NCI-H2081 (cell line): ENCODE data around the gene HOXC11.

ENCODE experiments used
- DNase-seq, 2 experiments: peaks; one replicate each; lab custom pipeline; 2025; lab: John Stamatoyannopoulos, UW

HOXC11 gene

GRCh38 chr12:53972722-53973235 lies at the start of gene HOXC11:
Gene HOXC11, plus strand, starts transcription at chr12:53973126. Its CDS starts 116 bp downstream, at chr12:53973242.
- DNase-seq: no peak

- DNase-seq: no peak
Observed at GRCh38 chr12:53924521-53925405, 48.2 kb upstream of the HOXC11 start.

- DNase-seq: no peak
Observed at GRCh38 chr12:53927220-53928029, 45.5 kb upstream of the HOXC11 start.

- no peak for DNase-seq
Observed at GRCh38 chr12:53928054-53928835, 44.7 kb upstream of the HOXC11 start.

GRCh38 chr12:53929527-53929926 lies 43.4 kb upstream of the HOXC11 start:
- no peak for DNase-seq

- DNase-seq: no peak
Observed at GRCh38 chr12:53930591-53931255, 42.2 kb upstream of the HOXC11 start.

DNA sequence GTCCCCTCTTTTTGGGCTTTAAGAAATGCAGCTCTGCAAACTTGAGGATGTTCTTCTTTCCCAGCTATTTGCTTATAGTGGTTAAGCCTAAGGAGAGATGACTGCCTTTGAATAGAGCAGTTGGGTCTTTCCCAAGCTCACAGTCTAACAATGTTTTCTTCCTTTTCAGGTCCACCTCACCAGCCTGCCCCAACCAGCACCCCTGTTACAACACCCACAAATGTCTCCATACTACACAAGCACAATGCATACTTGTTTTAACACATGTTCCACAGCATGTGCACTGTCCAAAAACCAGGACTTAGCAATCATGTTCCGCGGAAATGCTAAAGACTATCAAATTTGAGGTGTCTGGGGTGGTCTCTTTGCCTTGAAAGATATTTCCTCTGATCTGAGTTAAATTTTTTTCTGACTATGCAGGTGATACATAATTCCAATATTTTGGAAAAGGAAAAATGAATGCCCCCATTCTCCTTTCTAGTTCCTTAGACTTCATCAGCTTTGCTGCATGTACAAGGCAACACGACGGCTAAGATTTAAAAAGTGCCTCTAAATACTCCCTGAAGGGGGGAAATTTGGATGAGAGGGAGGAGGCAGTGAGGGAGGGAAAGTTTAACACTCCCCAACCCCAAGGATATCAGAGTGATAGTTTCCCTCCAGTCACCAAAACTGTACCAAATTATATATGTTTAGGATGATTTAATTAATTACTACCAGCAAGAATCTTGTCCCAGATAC lies 40.9 kb upstream of the HOXC11 start:
- DNase-seq: no peak

DNA sequence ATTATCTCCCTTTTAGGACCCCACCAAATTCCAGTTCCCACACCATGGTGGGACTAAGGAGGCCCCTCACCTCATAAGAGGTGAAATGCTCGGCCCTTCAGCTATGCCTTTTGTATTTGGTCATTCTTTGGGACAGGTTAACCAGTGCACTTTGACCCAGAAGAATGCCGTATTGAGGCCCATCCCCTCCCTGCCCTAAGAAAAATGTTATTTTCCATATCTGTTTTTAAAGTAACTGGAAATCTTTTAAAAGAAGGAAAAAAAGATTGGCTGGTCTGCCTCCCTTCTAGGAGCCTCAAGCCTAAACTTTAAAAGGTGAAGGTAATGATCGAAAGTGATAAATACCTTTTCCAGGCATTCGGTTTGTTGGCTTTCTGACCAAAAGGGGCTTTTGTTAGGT lies 40.0 kb upstream of the HOXC11 start:
- no peak for DNase-seq

- DNase-seq: no peak
Observed at GRCh38 chr12:53935383-53936341, 37.3 kb upstream of the HOXC11 start.

- no peak for DNase-seq
Observed at GRCh38 chr12:53937099-53937498, 35.8 kb upstream of the HOXC11 start.

DNA sequence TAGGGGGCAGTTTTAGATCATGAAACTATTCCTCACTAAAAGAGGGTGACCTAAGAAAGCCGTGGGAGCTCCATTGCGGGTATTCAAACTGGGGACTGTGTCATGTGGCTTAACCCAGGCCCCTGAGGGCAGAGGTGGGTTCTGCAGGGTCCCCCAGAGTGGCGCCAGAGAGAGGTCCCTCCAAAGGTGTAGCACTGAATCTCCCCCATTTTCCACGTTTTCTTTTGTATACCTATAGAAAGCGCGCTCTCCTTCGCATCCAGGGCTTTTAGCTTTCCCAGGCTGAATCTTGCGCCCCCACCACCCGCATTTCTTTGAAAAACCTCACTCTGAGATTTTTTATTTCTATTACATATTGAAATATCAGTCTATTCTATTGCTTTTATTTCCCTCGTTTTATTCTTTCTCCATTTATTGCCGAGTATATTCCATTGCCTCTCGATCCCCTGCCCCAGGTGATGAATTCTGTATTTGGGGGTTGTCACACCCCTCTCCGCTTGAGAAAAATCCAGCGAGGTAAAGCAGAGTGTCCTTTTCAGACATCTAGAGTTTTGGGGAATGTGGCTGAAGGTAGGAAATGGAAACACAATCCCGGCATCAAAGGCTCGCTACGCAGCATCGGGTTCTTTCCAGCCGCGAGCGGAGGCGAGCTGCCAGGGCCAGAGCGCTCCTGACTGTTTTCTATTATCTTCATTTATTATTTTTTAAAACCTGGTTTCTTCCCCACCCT lies 35.2 kb upstream of the HOXC11 start:
- DNase-seq: no peak

DNA sequence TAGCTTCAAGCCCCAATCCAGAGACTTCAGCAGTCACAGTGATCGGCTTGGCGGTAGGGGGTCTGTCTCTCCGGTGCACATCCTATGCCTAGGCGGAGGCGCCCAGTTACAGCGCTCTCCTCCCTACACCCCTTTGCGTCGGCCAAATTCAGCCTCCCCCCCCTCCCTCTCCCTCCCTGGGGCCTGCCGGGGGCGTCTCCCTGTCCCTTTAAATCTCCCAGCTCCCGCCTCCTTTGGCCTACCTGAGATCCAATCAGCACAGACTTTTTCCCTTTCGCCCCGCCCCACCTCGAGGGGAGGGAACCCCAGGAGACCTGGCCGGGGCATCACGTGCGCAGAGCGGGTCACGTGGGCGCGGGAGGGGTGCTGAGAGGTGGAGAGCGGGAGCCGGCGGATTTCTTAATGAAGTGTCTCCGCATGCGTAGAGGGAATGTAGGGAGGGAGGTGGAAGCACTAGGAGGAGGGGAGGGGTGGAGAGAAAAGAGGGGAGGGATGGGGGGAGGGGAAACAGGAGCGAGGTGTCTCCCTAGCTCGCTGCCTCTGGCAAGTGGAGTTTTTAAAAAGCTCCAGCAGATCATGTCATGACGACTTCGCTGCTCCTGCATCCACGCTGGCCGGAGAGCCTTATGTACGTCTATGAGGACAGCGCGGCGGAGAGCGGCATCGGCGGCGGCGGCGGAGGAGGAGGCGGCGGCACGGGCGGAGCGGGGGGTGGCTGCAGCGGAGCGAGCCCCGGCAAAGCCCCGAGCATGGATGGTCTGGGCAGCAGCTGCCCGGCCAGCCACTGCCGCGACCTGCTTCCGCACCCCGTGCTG lies 34.4 kb upstream of the HOXC11 start, which contains the start of gene HOXC13:
HOXC13 (plus strand) TSS at position 506 of the 815 bp plus-strand sequence; CDS start at position 582, 76 bp downstream.
- DNase-seq: peak; percentile 85 to 88

DNA sequence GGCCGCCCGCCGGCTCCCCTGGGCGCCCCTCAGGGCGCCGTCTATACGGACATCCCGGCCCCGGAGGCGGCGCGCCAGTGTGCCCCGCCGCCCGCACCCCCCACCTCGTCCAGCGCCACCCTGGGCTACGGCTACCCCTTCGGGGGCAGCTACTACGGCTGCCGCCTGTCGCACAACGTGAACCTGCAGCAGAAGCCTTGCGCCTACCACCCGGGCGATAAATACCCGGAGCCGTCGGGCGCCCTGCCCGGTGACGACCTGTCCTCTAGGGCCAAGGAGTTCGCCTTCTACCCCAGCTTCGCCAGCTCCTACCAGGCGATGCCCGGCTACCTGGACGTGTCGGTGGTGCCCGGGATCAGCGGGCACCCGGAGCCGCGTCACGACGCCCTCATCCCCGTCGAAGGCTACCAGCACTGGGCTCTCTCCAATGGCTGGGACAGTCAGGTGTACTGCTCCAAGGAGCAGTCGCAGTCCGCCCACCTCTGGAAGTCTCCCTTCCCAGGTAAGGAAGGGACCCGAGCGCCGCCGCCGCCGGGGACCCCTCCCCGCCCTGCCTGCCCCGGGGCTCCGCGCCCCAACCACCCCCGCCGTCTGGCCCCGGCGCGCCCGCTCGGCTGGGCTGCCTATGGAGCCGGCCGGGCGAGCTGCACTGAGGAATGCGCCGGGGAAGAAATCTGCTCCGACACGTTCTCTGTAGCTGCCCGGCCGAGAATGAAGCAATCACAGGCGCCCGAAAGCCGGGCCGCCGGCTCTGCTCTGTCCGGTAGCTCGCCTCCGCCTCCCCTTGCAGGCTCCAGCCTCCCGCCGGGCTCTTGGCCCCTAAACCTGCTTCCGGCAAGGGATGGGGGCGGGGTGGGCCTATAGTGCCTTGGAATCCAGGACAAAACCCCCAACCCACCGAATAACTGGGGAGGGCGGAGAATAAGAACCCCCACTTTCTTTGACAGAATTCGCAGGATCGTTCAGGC lies 33.5 kb upstream of the HOXC11 start:
- no peak for DNase-seq

DNA sequence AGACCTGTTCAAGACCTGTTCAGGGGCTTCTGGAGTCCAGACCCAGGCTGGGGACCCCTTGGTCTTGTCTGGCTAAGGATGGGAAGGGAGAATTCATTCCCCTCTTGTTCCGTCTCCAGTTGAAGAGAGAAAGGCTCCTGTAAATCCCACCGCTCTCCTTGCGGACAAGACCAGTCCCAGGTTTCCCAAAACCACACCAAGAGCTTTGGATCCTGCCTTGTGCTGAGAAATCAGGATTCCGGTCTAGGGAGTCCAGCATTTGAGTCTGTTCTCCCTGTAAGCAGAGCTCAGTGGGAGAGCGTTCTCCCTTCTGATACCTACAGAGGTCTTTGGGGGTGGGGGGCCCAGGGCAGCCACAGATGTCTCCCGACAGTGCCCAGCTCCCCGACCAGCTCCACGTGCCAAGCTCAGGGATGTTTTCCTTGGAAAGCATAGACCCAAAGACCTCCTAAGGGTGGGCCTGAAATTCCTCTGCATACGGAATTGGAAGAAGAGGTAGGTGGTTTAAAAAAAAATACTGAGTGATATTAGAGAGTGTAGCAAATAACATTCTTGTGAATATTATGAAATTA lies 32.4 kb upstream of the HOXC11 start:
- DNase-seq: no peak

DNA sequence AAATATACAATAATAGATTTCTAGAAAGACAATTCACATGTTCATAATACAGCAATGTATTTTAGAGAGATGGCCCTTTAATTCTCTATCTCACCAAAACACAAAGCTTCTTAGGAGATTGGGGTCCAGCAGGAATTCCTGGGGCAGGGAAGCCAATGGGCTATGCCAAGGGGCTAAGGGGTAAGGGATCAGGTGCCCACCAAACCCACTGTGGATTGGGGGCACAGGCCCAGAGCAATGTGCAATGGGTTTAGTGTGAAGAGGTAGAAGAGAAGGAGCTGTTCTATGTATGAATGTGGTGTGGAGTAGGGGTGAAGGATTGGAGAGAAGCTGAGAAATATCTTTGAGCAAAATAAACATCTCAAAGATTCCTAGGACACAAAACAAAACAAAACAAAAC lies 31.7 kb upstream of the HOXC11 start:
- DNase-seq: no peak

DNA sequence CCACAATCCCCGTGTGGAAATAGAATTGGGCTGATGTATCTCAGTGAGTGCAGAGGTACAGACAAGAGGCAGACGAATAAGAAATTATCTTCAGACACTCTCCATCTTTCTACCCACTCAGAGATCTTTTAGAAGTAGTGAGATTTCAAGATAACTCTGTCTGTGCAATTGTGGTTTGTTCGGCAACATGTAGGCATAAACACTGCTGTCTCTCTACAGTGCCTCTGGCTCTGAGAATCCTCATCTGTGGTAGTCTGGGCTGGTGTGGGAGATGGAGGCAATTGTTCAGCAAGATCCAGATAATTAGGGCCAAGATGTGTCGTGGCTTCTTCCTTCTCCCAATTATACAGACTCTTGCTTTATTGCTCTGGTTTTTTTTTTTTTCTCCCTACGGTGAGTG lies 31.2 kb upstream of the HOXC11 start:
- DNase-seq: no peak
